ENCODE measurements around the gene ID3.

DNA sequence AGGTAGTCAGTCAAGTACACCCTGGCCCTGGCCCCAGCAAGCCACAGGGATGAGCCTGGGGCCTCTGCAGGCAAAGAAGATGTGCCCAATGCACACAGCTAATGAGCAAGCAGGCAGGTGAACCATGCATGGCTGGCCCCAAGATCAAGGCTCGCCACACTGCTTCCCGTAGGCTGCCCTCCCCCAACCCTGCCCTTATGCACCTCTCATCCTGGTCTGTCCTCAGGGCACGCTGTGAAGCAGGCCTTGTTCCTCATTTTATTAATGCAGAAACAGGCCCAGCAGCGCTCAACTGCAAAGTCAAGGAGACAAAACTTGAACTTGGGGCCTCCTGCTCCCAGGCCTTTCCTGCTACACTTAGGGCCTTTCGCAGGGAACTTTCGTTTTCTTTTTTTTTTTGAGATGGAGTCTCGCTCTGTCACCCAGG is 35.6 kb upstream of the ID3 start:
- TF ChIP-seq, protein P1, sequence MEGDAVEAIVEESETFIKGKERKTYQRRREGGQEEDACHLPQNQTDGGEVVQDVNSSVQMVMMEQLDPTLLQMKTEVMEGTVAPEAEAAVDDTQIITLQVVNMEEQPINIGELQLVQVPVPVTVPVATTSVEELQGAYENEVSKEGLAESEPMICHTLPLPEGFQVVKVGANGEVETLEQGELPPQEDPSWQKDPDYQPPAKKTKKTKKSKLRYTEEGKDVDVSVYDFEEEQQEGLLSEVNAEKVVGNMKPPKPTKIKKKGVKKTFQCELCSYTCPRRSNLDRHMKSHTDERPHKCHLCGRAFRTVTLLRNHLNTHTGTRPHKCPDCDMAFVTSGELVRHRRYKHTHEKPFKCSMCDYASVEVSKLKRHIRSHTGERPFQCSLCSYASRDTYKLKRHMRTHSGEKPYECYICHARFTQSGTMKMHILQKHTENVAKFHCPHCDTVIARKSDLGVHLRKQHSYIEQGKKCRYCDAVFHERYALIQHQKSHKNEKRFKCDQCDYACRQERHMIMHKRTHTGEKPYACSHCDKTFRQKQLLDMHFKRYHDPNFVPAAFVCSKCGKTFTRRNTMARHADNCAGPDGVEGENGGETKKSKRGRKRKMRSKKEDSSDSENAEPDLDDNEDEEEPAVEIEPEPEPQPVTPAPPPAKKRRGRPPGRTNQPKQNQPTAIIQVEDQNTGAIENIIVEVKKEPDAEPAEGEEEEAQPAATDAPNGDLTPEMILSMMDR (IDR thresholded peaks at IDR 0.05), result no peak
- TF ChIP-seq POLR2A (IDR thresholded peaks at IDR 0.05), result no peak

Data from Peyer's patch (tissue), 4 donors.